HG03175 (cell line): ENCODE measurements around the gene ZNF841.
"Not testable (repeated sequence)": the region's sequence is repeated elsewhere in the genome, so short reads cannot be mapped to it uniquely, and the experiment has no call there.

Source experiments
- ATAC-seq: cut with Tn5 transposase; IDR thresholded peaks from one replicate; pipeline ENCODE4 v1.9.1; 2021; ENCODE audit warnings: mild to moderate bottlenecking, moderate library complexity; ENCODE audit not compliant: unreplicated experiment

Gene ZNF841

GRCh38 chr19:52069653-52070052 lies 25.9 kb downstream of the ZNF841 start:
- ATAC-seq: no peak

GRCh38 chr19:52066258-52066863 lies 29.2 kb downstream of the ZNF841 start:
- no peak for ATAC-seq

- ATAC-seq: no peak
Measured at GRCh38 chr19:52065399-52065798, 30.2 kb downstream of the ZNF841 start.

- ATAC-seq: not testable (repeated sequence)
Measured at GRCh38 chr19:52056480-52056879, 39.1 kb downstream of the ZNF841 start.

- not testable (repeated sequence) for ATAC-seq
Measured at GRCh38 chr19:52051736-52052135, 43.8 kb downstream of the ZNF841 start.

- peak; percentile 92 for ATAC-seq
Measured at GRCh38 chr19:52048555-52049501, 46.7 kb downstream of the ZNF841 start, which contains the start of gene ZNF432. TSS of gene ZNF432 (minus strand) at chr19:52048838. CDS start at chr19:52046868, 1,970 bp downstream.

- ATAC-seq: no peak
Measured at GRCh38 chr19:52039169-52039568, 56.4 kb downstream of the ZNF841 start.

- ATAC-seq: no peak
Measured at GRCh38 chr19:52034051-52034728, 61.4 kb downstream of the ZNF841 start.

GRCh38 chr19:52028780-52029123 lies 66.8 kb downstream of the ZNF841 start:
- peak; percentile 30 for ATAC-seq

GRCh38 chr19:52028027-52028779 lies 67.4 kb downstream of the ZNF841 start, which contains the start of gene ZNF614:
TSS of gene ZNF614 (minus strand) at chr19:52028379. CDS start at chr19:52025745, 2,634 bp downstream.
- peak; percentile 89 for ATAC-seq

- not testable (repeated sequence) for ATAC-seq
Measured at GRCh38 chr19:52026255-52026990, 69.1 kb downstream of the ZNF841 start.

GRCh38 chr19:52024478-52024877 lies 71.1 kb downstream of the ZNF841 start:
- not testable (repeated sequence) for ATAC-seq

- ATAC-seq: no peak
Measured at GRCh38 chr19:52022193-52022592, 73.4 kb downstream of the ZNF841 start.

- no peak for ATAC-seq
Measured at GRCh38 chr19:52020506-52020905, 75.1 kb downstream of the ZNF841 start.
